GM12878 (cell line): Measurements from ENCODE around the gene SHB. TPM values are rescaled to one million over a fixed set of nuclear protein-coding genes. Genes with fewer than 3 reads are reported as not detected.

Source experiments
- ATAC-seq: fragments of 200-7000 bp; cut with Tn5 transposase; 3 replicates; pipeline ENCODE4 v1.9.1; 2020; ENCODE audit warnings: mild to moderate bottlenecking, moderate library complexity
- BruUV-seq: library from RNA; stranded (reverse); fragments of 400-500 nt; replicated peaks from 2 replicates; lab custom pipeline; 2021; lab: Mats Ljungman, UMichigan
- CTCF ChIA-PET: fragments of 300-600 bp; sonication (Branson Sonifier 250); formaldehyde crosslinking; extraction: SDS; loops from one replicate; lab custom pipeline; 2021; ENCODE audit warnings: inconsistent platforms; lab: Yijun Ruan, JAX
- POLR2A ChIA-PET: fragments of 350-600 bp; formaldehyde crosslinking; extraction: SDS; loops from one replicate; lab custom pipeline; 2021; ENCODE audit warnings: inconsistent platforms; lab: Charles Lee
- RAD21 ChIA-PET: fragments of 300-600 bp; sonication (Branson Sonifier 250); formaldehyde crosslinking; loops from one replicate; lab custom pipeline; 2023; ENCODE audit warnings: antibody characterized with exemption; ENCODE audit not compliant: unreplicated experiment; lab: Charles Lee
- SMC1A ChIA-PET: fragments of 300-600 bp; sonication (Branson Sonifier 250); formaldehyde crosslinking; loops from one replicate; lab custom pipeline; 2023; ENCODE audit not compliant: unreplicated experiment, uncharacterized antibody; lab: Charles Lee
- DNase-seq: peaks from one replicate; pipeline ENCODE4 v3.0.0-alpha.2; 2011; ENCODE audit warnings: low read depth, low spot score
- FAIRE-seq: peaks from 3 replicates; lab custom pipeline; 2011; peaks lifted over from hg19 to GRCh38; lab: Jason Lieb, UNC
- H2AFZ ChIP-seq: 2 replicates; pipeline ENCODE4 v1.6.0; 2011; ENCODE audit warnings: low read depth, low read length, control low read depth; ENCODE audit not compliant: control insufficient read depth
- H3K27ac ChIP-seq: 2 replicates; pipeline ENCODE4 v1.5.1; 2011; ENCODE audit warnings: control low read depth; ENCODE audit not compliant: control insufficient read depth, insufficient read depth
- H3K27me3 ChIP-seq, 2 experiments: replicated peaks in 1 of 2; 2 replicates each; pipeline versions ENCODE4 v1.6.0 to v1.6.1; 2011; ENCODE audit warnings: low read length in 1 of 2; ENCODE audit not compliant: control insufficient read depth in 2 of 2, insufficient read depth in 2 of 2
- H3K36me3 ChIP-seq, 2 experiments: 2 replicates each; pipeline ENCODE4 v1.5.1; 2011; ENCODE audit warnings: low read length in 1 of 2; ENCODE audit not compliant: control insufficient read depth in 2 of 2, insufficient read depth in 2 of 2
- H3K4me1 ChIP-seq: 2 replicates; pipeline ENCODE4 v1.6.1; 2011; ENCODE audit warnings: mild to moderate bottlenecking, low read length, moderate library complexity, mixed read lengths; ENCODE audit not compliant: control insufficient read depth, insufficient read depth
- H3K4me2 ChIP-seq: 2 replicates; pipeline ENCODE4 v1.6.0; 2011; ENCODE audit warnings: control low read depth; ENCODE audit not compliant: control insufficient read depth, insufficient read depth
- H3K4me3 ChIP-seq: fragments of 200-600 bp; sonication (generic); 2 replicates; pipeline ENCODE4 v1.5.1; 2016
- H3K79me2 ChIP-seq: 2 replicates; pipeline ENCODE4 v1.6.0; 2011; ENCODE audit warnings: low read length; ENCODE audit not compliant: control insufficient read depth, insufficient read depth
- H3K9ac ChIP-seq: 2 replicates; pipeline ENCODE4 v1.8.0; 2011; ENCODE audit warnings: low read length, control low read depth, mixed read lengths; ENCODE audit not compliant: control insufficient read depth, insufficient read depth
- H3K9me3 ChIP-seq: replicated peaks from 3 replicates; pipeline ENCODE4 v1.5.1; 2011; ENCODE audit warnings: mild to moderate bottlenecking, low read length; ENCODE audit not compliant: control insufficient read depth, insufficient read depth
- H4K20me1 ChIP-seq: 2 replicates; pipeline ENCODE4 v1.6.0; 2011; ENCODE audit not compliant: control insufficient read depth, insufficient read depth
- CREM ChIP-seq: IDR thresholded peaks from 2 replicates; pipeline ENCODE4 v1.6.1; 2014; ENCODE audit warnings: antibody characterized with exemption, low read depth
- GATAD2B ChIP-seq: fragments of 450-650 bp; conservative IDR thresholded peaks from 2 replicates; pipeline ENCODE4 v1.6.1; 2017; ENCODE audit warnings: low read depth, mild to moderate bottlenecking, moderate library complexity
- HCFC1 ChIP-seq: fragments of 150-350 bp; IDR thresholded peaks from 2 replicates; pipeline ENCODE4 v1.6.1; 2014; ENCODE audit warnings: low read length
- IKZF1 ChIP-seq: fragments of 450-650 bp; conservative IDR thresholded peaks from 2 replicates; pipeline ENCODE4 v1.6.1; 2017; ENCODE audit warnings: antibody characterized with exemption, mild to moderate bottlenecking
- NFYB ChIP-seq: IDR thresholded peaks from 2 replicates; pipeline ENCODE4 v1.6.1; 2011; ENCODE audit warnings: low read depth, mild to moderate bottlenecking, low read length, improper control_type of control experiment, moderate library complexity; ENCODE audit not compliant: insufficient read depth
- RAD51 ChIP-seq: fragments of 450-650 bp; IDR thresholded peaks from 2 replicates; pipeline ENCODE4 v1.6.1; 2016; ENCODE audit warnings: moderate library complexity, mild to moderate bottlenecking, inconsistent platforms
- SIX5 ChIP-seq: IDR thresholded peaks from 2 replicates; pipeline ENCODE4 v1.6.1; 2011; ENCODE audit warnings: mild to moderate bottlenecking, low read depth, low read length, moderate library complexity; ENCODE audit not compliant: severe bottlenecking
- TARDBP ChIP-seq: IDR thresholded peaks from 2 replicates; pipeline ENCODE4 v1.6.1; 2016; ENCODE audit warnings: borderline replicate concordance
- YY1 ChIP-seq: IDR thresholded peaks from 2 replicates; pipeline ENCODE4 v1.6.1; 2011; ENCODE audit warnings: low read depth, mild to moderate bottlenecking, low read length
- ZSCAN29 ChIP-seq: fragments of 450-650 bp; IDR thresholded peaks from 2 replicates; pipeline ENCODE4 v1.6.1; 2017; ENCODE audit warnings: mild to moderate bottlenecking, moderate library complexity
- WGBS: methylation state at CpG from one replicate; pipeline ENCODE4 v1.1.6; 2016; ENCODE audit warnings: low lambda C conversion rate; ENCODE audit not compliant: insufficient replicate concordance, insufficient coverage; ENCODE audit errors: missing lambda C conversion rate; 5-methylcytosine and 5-hydroxymethylcytosine counted together
- in situ Hi-C: fragments of 300-500 bp; cut with MboI; formaldehyde crosslinking; loops from 9 replicates; pipeline ENCODE4 v1.14.3; 2018; ENCODE audit warnings: mixed read lengths
- intact Hi-C: fragments of 100-400 bp; cut with micrococcal nuclease; formaldehyde crosslinking; loops from one replicate; pipeline ENCODE4 v1.14.2; 2022; ENCODE audit not compliant: unreplicated experiment
- polyA plus RNA-seq, 11 experiments: library from polyadenylated mRNA; depleted of rRNA in 4 of 11; unstranded in 6 of 11; stranded (reverse) in 5 of 11; fragments of >200 nt; fragmentation: Nextera tagmentation in 4 of 11; fragmentation: Illumina TruSeq in 1 of 11; extraction: Ambion mirVana in 4 of 11; extraction: Trizol in 1 of 11; gene quantifications; 1 replicate in 1 of 11; 2 replicates in 10 of 11; pipeline versions ENCODE4 v1.2.1 to v1.2.3, GENCODE V29; 2011 to 2016; ENCODE audit warnings: inconsistent platforms in 2 of 11, missing spikeins in 2 of 11, low read depth in 1 of 11
- total RNA-seq, 4 experiments: library from RNA; depleted of rRNA in 3 of 4; stranded (reverse); fragments of >200 nt in 3 of 4; fragmentation: Illumina TruSeq in 1 of 4; extraction: Trizol in 1 of 4; gene quantifications; 2 replicates each; pipeline versions ENCODE4 v1.2.1 to v1.2.3, GENCODE V29; 2013 to 2021
- TF ChIP-seq, protein P1 (sequence below): IDR thresholded peaks from 2 replicates; pipeline ENCODE4 v1.6.1; 2011; ENCODE audit warnings: low read depth, mild to moderate bottlenecking, low read length, moderate library complexity, borderline replicate concordance; ENCODE audit errors: extremely low read depth
- TF ChIP-seq, protein P2 (sequence below): IDR thresholded peaks from 2 replicates; pipeline ENCODE4 v1.6.1; 2011; ENCODE audit warnings: low read depth, low read length, improper control_type of control experiment, borderline replicate concordance
- TF ChIP-seq, protein P3 (sequence below): IDR thresholded peaks from 2 replicates; pipeline ENCODE4 v1.6.1; 2011; ENCODE audit warnings: borderline replicate concordance, low read depth, mild to moderate bottlenecking, moderate library complexity, mixed read lengths, low read length; ENCODE audit not compliant: insufficient read depth; ENCODE audit errors: extremely low read length

The SHB gene
- total and polyA plus RNA-seq, 10 of the 15 experiments (the other 5 are each of a cell fraction or from before 2014, with no cell fraction given): 0.29 to 6.2 (median 1.3) TPM

DNA sequence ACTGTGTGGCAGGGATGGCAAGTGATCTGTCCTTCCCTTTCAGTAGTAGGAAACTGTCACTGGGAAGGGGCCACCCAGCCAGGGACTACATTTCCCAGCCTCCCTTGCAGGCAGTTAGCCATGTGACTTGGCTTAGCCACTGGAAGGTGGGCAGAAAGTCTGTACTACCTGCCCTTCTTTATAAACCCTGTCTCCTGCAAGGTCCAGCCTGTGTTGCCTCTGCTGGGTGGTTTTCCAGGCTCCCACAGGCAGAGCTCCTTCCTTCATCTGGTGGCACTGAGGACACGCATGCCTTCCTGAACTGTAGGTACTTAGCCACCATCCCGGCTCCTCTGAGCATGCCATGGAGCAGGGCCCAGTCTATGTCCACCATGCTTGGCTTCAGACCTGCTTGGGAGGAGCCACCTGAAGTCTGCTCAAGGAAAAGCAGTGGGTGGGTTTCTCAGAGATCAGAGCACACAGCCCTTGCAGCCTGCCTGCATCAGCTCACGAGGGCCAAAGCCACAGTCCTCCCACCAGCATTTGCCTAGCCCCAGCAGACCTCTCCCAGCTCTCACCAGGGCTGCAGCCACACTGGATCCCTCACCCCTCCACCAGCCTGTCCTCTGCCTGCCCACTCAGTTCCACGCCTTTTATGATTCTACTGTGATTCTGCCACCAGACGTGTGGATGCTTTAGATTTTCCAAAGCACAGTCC is 148.4 kb downstream of the SHB start:
- TF ChIP-seq IKZF1: 0 out of 2 replicates have a peak, but pooled peaks have one; percentile 27
- TF ChIP-seq CREM: no peak
- TF ChIP-seq, protein P1, sequence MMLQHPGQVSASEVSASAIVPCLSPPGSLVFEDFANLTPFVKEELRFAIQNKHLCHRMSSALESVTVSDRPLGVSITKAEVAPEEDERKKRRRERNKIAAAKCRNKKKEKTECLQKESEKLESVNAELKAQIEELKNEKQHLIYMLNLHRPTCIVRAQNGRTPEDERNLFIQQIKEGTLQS: peak; percentile 75; the same call in 1 of the 2 replicates
- peak; percentile 81 for TF ChIP-seq RAD51
- TF ChIP-seq, protein P2, sequence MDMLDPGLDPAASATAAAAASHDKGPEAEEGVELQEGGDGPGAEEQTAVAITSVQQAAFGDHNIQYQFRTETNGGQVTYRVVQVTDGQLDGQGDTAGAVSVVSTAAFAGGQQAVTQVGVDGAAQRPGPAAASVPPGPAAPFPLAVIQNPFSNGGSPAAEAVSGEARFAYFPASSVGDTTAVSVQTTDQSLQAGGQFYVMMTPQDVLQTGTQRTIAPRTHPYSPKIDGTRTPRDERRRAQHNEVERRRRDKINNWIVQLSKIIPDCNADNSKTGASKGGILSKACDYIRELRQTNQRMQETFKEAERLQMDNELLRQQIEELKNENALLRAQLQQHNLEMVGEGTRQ: peak; percentile 66
- TF ChIP-seq, protein P3, sequence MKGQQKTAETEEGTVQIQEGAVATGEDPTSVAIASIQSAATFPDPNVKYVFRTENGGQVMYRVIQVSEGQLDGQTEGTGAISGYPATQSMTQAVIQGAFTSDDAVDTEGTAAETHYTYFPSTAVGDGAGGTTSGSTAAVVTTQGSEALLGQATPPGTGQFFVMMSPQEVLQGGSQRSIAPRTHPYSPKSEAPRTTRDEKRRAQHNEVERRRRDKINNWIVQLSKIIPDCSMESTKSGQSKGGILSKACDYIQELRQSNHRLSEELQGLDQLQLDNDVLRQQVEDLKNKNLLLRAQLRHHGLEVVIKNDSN: peak; percentile 88
- peak; percentile 67; the same call in 1 of the 2 replicates for TF ChIP-seq NFYB
- 0 out of 2 replicates have a peak, but pooled peaks have one; percentile 62 for TF ChIP-seq YY1
- peak; percentile 83 for TF ChIP-seq SIX5
- no peak for TF ChIP-seq ZSCAN29
- TF ChIP-seq TARDBP: 0 out of 2 replicates have a peak, but pooled peaks have one; percentile 52
- no peak for TF ChIP-seq GATAD2B
- peak; percentile 85 for TF ChIP-seq HCFC1
- ChIA-PET POLR2A (no interaction called here), CTCF (interaction anchor here (0.5 to 2.1 kb wide), 4 partner anchors 12 to 343 kb away, joined by 3 to 15 read pairs (median 4); partner anchors contain the start of gene SHB), SMC1A (interaction anchor here (0.7 to 2.2 kb wide), 4 partner anchors 146 to 337 kb away, joined by 3 to 10 read pairs (median 3); partner anchors contain the start of gene SHB), RAD21 (interaction anchor here (0.5 to 1.6 kb wide), 5 partner anchors 17 to 265 kb away, joined by 3 to 4 read pairs (median 3); no protein-coding TSS in a partner anchor)
- intact Hi-C loops (no loop called here), in situ Hi-C loops (loop anchor here (25.0 kb wide), 1 partner anchor 767 kb away; no protein-coding TSS in a partner anchor)
- H3K27ac ChIP-seq: no peak overlapping the region
- no peak overlapping the region for H2AFZ ChIP-seq
- ATAC-seq (peak; percentile 89), DNase-seq (no peak), FAIRE-seq (peak; percentile 77)
- no peaks in the 10 kb centered on the region for H3K79me2 ChIP-seq
- no peak overlapping the region for H3K9ac ChIP-seq
- H3K4me3 ChIP-seq: no peak overlapping the region
- BruUV-seq: no TSS peak
- H3K36me3 ChIP-seq: no peaks in the 10 kb centered on the region
- no peaks in the 10 kb centered on the region for H3K9me3 ChIP-seq
- H3K27me3 ChIP-seq: no peaks in the 10 kb centered on the region
- no peak overlapping the region for H3K4me2 ChIP-seq
- no peaks in the 10 kb centered on the region for H4K20me1 ChIP-seq
- H3K4me1 ChIP-seq: no peaks in the 10 kb centered on the region
- WGBS: 83% methylated on average over 4 of the region's 5 CpGs
